ENCODE measurements around the gene RANBP10. TPM values are rescaled to one million over a fixed set of nuclear protein-coding genes. Genes with fewer than 3 reads are reported as not detected.

Gene RANBP10
- total RNA-seq, 2 donors from 2014 or later = 14.1 to 14.5 TPM

DNA sequence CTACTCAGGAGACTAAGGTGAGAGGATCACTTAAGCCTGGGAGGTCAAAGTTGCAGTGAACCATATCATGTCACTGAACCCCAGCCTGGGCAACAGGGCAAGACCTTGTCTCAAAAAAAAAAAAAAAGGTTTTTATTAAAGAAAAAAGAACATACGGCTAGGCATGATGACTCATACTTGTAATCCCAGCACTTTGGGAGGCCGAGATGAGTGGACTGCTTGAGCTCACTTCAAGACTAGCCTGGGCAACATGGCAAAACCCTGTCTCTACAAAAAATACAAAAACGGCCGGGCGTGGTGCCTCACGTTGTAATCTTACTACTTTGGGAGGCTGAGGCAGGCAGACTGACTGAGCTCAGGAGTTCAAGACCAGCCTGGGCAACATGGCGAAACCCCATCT is 38.4 kb downstream of the RANBP10 start:
- Histone ChIP-seq H3K4me3 (no peak overlapping the region), H3K36me3 (peaks cover 18% of the 10 kb centered on the region), H3K9me3 (no peaks in the 10 kb centered on the region), H3K27me3 (replicated peaks; ENCODE audit: insufficient read depth) (no peaks in the 10 kb centered on the region), H3K27ac (no peak overlapping the region), H3K4me1 (ENCODE audit: control insufficient read depth in 1 of 2, low read depth in 2 of 2) (peaks cover 1 to 4% of the 10 kb centered on the region in 2 donors)
- TF ChIP-seq CTCF (IDR thresholded peaks at IDR 0.05) = no peak
- no peak for DNase-seq (ENCODE audit: low spot score)
- ATAC-seq (ENCODE audit: insufficient number of reproducible peaks, low FRiP score, low read depth) = no peak

DNA sequence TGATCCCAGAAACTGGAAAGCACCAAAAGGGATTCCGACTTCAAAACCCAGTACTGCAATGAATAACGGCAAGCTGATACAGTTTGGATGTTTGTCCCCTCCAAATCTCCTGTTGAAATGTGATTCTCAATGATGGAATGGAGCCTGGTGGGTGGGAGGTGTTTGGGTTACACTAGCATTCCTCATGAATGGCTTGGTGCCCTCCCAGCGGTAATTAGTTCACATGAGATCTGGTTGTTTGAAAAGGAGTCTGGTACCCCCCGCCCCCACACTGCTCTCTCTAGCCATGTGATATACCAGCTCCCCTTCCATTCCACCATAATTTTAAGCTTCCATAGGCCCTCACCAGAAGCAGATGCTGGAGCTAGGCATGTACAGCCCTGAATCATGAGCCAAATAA is 40.1 kb downstream of the RANBP10 start:
- TF ChIP-seq CTCF (IDR thresholded peaks at IDR 0.05) = no peak
- ATAC-seq (ENCODE audit: insufficient number of reproducible peaks, low FRiP score, low read depth) (no peak), DNase-seq (ENCODE audit: low spot score) (no peak)
- no peak overlapping the region for H3K27ac ChIP-seq
- no peaks in the 10 kb centered on the region for H3K27me3 ChIP-seq (replicated peaks; ENCODE audit: insufficient read depth)
- no peaks in the 10 kb centered on the region for H3K4me1 ChIP-seq (ENCODE audit: control insufficient read depth in 1 of 2, low read depth in 2 of 2)
- H3K4me3 ChIP-seq = no peak overlapping the region
- H3K36me3 ChIP-seq = peaks cover 15% of the 10 kb centered on the region
- no peaks in the 10 kb centered on the region for H3K9me3 ChIP-seq

DNA sequence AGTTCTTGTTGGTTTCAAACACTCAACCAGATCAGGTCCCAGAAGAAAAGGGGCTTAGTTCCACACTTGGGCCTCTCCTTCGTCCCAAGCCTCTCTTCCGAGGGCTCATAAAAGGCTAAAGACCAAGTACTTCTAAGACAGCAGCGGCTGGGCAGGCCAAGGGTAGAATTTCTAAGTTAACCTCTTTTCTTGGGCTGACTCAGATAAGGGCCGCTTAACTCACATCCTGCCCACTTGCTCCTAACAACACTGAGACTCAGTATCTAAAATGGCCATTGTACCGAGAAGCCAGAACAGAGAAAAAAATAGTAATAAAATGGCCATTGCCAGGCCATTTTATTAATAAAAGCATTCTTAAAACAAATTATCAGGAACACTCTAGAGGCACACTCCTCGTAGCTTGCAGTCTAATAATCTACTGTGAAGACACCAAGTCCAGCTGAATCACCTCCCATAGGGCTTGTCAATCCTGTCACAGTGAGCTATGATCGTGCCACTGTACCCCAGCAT is 42.1 kb downstream of the RANBP10 start:
- peaks cover 9% of the 10 kb centered on the region for H3K36me3 ChIP-seq
- H3K9me3 ChIP-seq = no peaks in the 10 kb centered on the region
- no peaks in the 10 kb centered on the region for H3K27me3 ChIP-seq (replicated peaks; ENCODE audit: insufficient read depth)
- DNase-seq (ENCODE audit: low spot score) (no peak), ATAC-seq (ENCODE audit: insufficient number of reproducible peaks, low FRiP score, low read depth) (no peak)
- no peak overlapping the region for H3K27ac ChIP-seq
- H3K4me1 ChIP-seq (ENCODE audit: control insufficient read depth in 1 of 2, low read depth in 2 of 2) = no peaks in the 10 kb centered on the region
- no peak for TF ChIP-seq CTCF (IDR thresholded peaks at IDR 0.05)
- H3K4me3 ChIP-seq = no peak overlapping the region

- Histone ChIP-seq H3K27ac (no peak overlapping the region), H3K36me3 (peaks cover 9% of the 10 kb centered on the region), H3K9me3 (no peaks in the 10 kb centered on the region), H3K4me1 (ENCODE audit: control insufficient read depth in 1 of 2, low read depth in 2 of 2) (no peaks in the 10 kb centered on the region), H3K27me3 (replicated peaks; ENCODE audit: insufficient read depth) (no peaks in the 10 kb centered on the region), H3K4me3 (no peak overlapping the region)
- no peak for ATAC-seq (ENCODE audit: insufficient number of reproducible peaks, low FRiP score, low read depth)
- TF ChIP-seq CTCF (IDR thresholded peaks at IDR 0.05) = no peak
- DNase-seq (ENCODE audit: low spot score) = no peak
Measured at GRCh38 chr16:67763066-67763465, 43.3 kb downstream of the RANBP10 start.

DNA sequence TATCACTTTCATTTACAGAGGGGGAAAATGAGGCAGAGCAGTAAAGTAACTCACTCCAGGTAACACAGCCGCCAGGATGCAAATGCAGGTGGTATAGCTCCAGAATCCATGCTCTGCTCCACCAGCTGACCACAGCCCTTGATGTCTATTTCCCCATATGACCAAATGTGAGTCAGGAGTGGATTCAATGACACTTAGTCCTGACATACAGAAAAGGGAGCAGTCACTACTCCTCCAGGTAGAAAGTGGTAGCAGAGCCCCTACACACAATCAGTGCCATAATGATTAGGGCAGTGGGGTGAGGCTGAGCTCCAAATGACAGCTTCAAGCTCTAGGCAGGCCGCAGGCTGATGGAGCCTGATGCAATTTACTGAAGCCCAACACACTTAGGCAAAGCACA is 44.0 kb downstream of the RANBP10 start:
- Histone ChIP-seq H3K4me3 (no peak overlapping the region), H3K27me3 (replicated peaks; ENCODE audit: insufficient read depth) (no peaks in the 10 kb centered on the region), H3K27ac (no peak overlapping the region), H3K4me1 (ENCODE audit: control insufficient read depth in 1 of 2, low read depth in 2 of 2) (no peaks in the 10 kb centered on the region), H3K36me3 (peaks cover 9% of the 10 kb centered on the region), H3K9me3 (no peaks in the 10 kb centered on the region)
- ATAC-seq (ENCODE audit: insufficient number of reproducible peaks, low FRiP score, low read depth) (no peak), DNase-seq (ENCODE audit: low spot score) (no peak)
- no peak for TF ChIP-seq CTCF (IDR thresholded peaks at IDR 0.05)
